H1 (cell line): ENCODE measurements around the gene KLF7. TPM values are rescaled to one million over a fixed set of nuclear protein-coding genes. Genes with fewer than 3 reads are reported as not detected.
A peak's percentile ranks its signal among the peaks of the same experiment; 100 is the strongest.

Source experiments
- ASH2L ChIP-seq: fragments of 200-600, 300-600 bp; sonication (generic); IDR thresholded peaks from one replicate; pipeline ENCODE4 v1.7.1; 2017; ENCODE audit warnings: low read length
- BACH1 ChIP-seq: IDR thresholded peaks from 2 replicates; pipeline ENCODE4 v1.6.1; 2012; ENCODE audit warnings: low read length, improper control_type of control experiment
- CBX5 ChIP-seq: fragments of 300-800, 300-1000 bp; sonication (generic); IDR thresholded peaks from 2 replicates; pipeline ENCODE4 v1.7.1; 2016; ENCODE audit warnings: antibody characterized with exemption, low read length, low read depth
- CEBPB ChIP-seq: IDR thresholded peaks from 2 replicates; pipeline ENCODE4 v1.6.1; 2012; ENCODE audit warnings: low read depth, low read length
- CREB1 ChIP-seq: IDR thresholded peaks from 2 replicates; pipeline ENCODE4 v1.6.1; 2012; ENCODE audit warnings: inconsistent platforms
- CTBP2 ChIP-seq: IDR thresholded peaks from 2 replicates; pipeline ENCODE4 v1.7.0; 2011; ENCODE audit warnings: borderline replicate concordance, mild to moderate bottlenecking, moderate library complexity, mixed read lengths, low read length; ENCODE audit not compliant: insufficient read depth, insufficient read length
- EP300 ChIP-seq, 2 experiments: IDR thresholded peaks; 1 replicate in 1 of 2; 2 replicates in 1 of 2; pipeline ENCODE4 v1.6.1; 2011 to 2012; ENCODE audit warnings: low read depth in 2 of 2, low read length in 2 of 2, mild to moderate bottlenecking in 2 of 2, borderline replicate concordance in 1 of 2, inconsistent platforms in 1 of 2, moderate library complexity in 1 of 2
- GTF2F1 ChIP-seq: IDR thresholded peaks from 2 replicates; pipeline ENCODE4 v1.6.1; 2012; ENCODE audit warnings: low read depth, low read length, improper control_type of control experiment, borderline replicate concordance
- JUN ChIP-seq: IDR thresholded peaks from 2 replicates; pipeline ENCODE4 v1.6.1; 2011; ENCODE audit warnings: low read depth, mild to moderate bottlenecking, improper control_type of control experiment, low read length
- KDM1A ChIP-seq: fragments of 200-600, 300-600 bp; sonication (generic); IDR thresholded peaks from 2 replicates; pipeline ENCODE4 v1.7.1; 2016; ENCODE audit warnings: mild to moderate bottlenecking, low read length, borderline replicate concordance
- KDM4A ChIP-seq: IDR thresholded peaks from one replicate; pipeline ENCODE4 v1.7.1; 2012; ENCODE audit warnings: low read depth, mild to moderate bottlenecking, moderate library complexity, low read length, inconsistent platforms; ENCODE audit not compliant: severe bottlenecking
- NANOG ChIP-seq: IDR thresholded peaks from 2 replicates; pipeline ENCODE4 v1.6.1; 2011; ENCODE audit warnings: low read length, low read depth, mild to moderate bottlenecking, inconsistent platforms; ENCODE audit not compliant: insufficient read depth, poor library complexity, severe bottlenecking
- NRF1 ChIP-seq: IDR thresholded peaks from 2 replicates; pipeline ENCODE4 v1.6.1; 2011; ENCODE audit warnings: mild to moderate bottlenecking, low read depth, low read length, improper control_type of control experiment
- POLR2A ChIP-seq, 2 experiments: IDR thresholded peaks; 1 replicate in 1 of 2; 2 replicates in 1 of 2; pipeline ENCODE4 v1.6.1; 2011; ENCODE audit warnings: low read depth in 2 of 2, low read length in 2 of 2, mild to moderate bottlenecking in 2 of 2; ENCODE audit errors: control extremely low read depth in 1 of 2
- POU5F1 ChIP-seq: IDR thresholded peaks from 2 replicates; pipeline ENCODE4 v1.6.1; 2011; ENCODE audit warnings: low read depth, mild to moderate bottlenecking, low read length, moderate library complexity
- RBBP5 ChIP-seq: IDR thresholded peaks from 2 replicates; pipeline ENCODE4 v1.7.1; 2012; ENCODE audit warnings: low read depth, mild to moderate bottlenecking, inconsistent platforms, low read length, moderate library complexity, borderline replicate concordance
- RFX5 ChIP-seq: IDR thresholded peaks from 2 replicates; pipeline ENCODE4 v1.6.1; 2011; ENCODE audit warnings: low read depth, low read length, improper control_type of control experiment, borderline replicate concordance
- RNF2 ChIP-seq: fragments of 200-900, 300-1000 bp; sonication (generic); IDR thresholded peaks from 2 replicates; pipeline ENCODE4 v1.7.1; 2016; ENCODE audit warnings: borderline replicate concordance, low read depth, mild to moderate bottlenecking, antibody characterized with exemption, low read length; ENCODE audit not compliant: poor library complexity, severe bottlenecking; ENCODE audit errors: missing control alignments
- SIX5 ChIP-seq: IDR thresholded peaks from 2 replicates; pipeline ENCODE4 v1.6.1; 2011; ENCODE audit warnings: mild to moderate bottlenecking, low read depth, low read length
- SP1 ChIP-seq: IDR thresholded peaks from 2 replicates; pipeline ENCODE4 v1.6.1; 2011; ENCODE audit warnings: low read depth, low read length
- SP2 ChIP-seq: IDR thresholded peaks from 2 replicates; pipeline ENCODE4 v1.6.1; 2012; ENCODE audit warnings: mild to moderate bottlenecking, low read length, inconsistent platforms
- SRF ChIP-seq: IDR thresholded peaks from 2 replicates; pipeline ENCODE4 v1.6.1; 2011; ENCODE audit warnings: mild to moderate bottlenecking, low read depth, low read length, moderate library complexity
- TAF7 ChIP-seq: optimal IDR thresholded peaks from 2 replicates; pipeline ENCODE3; 2011; ENCODE audit warnings: low read depth, mild to moderate bottlenecking, inconsistent platforms, low read length, moderate library complexity, borderline replicate concordance
- TEAD4 ChIP-seq: IDR thresholded peaks from 2 replicates; pipeline ENCODE4 v1.6.1; 2012; ENCODE audit warnings: low read depth, low read length, inconsistent platforms, mixed read lengths
- USF2 ChIP-seq: IDR thresholded peaks from 2 replicates; pipeline ENCODE4 v1.6.1; 2011; ENCODE audit warnings: low read length, improper control_type of control experiment
- ZNF274 ChIP-seq: IDR thresholded peaks from 2 replicates; pipeline ENCODE4 v1.7.0; 2012; ENCODE audit warnings: low read length, borderline replicate concordance; ENCODE audit errors: extremely low read depth
- polyA plus RNA-seq, 7 experiments: library from polyadenylated mRNA; depleted of rRNA in 3 of 7; stranded (reverse) in 5 of 7; unstranded in 2 of 7; fragments of >200 nt in 5 of 7; fragments of 200-250 nt in 2 of 7; gene quantifications; 1 replicate in 5 of 7; 2 replicates in 1 of 7; 4 replicates in 1 of 7; pipeline versions ENCODE4 v1.2.1 to v1.2.3, GENCODE V29; 2011 to 2013; ENCODE audit warnings: missing spikeins in 2 of 7, mixed read lengths in 2 of 7
- total RNA-seq: library from RNA; stranded (reverse); fragmentation: NEBNext Ultra II Directional; extraction: Animal tissue kit (Norgen Biotek cat#: 25700); gene quantifications from 2 replicates; pipeline ENCODE4 v1.2.1, GENCODE V29; 2021

Gene KLF7
- total and polyA plus RNA-seq, 2 of the 8 experiments (the other 6 are each of a cell fraction or from before 2014, with no cell fraction given) = 9.6 to 23.3 TPM

DNA sequence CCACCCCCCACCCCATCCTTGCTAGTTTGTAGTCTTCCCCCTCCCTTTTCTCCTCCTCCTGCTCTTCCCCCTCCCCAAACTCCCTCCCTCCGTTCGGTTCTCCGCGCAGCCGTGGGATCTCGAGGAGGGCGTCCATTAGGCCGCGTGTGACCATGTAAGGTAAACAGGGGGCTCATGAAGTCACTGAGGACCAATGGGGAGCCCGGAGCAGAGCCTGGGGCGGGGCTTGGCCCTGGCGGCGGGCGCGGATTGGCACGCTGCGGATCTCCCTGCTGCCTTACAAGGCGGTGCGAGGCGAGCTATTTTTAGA is 246 bp upstream of the KLF7 start (continued):
- TF ChIP-seq CTBP2 = no peak
- TF ChIP-seq KDM1A = no peak
- peak; percentile 31; the same call in 1 of the 2 replicates for TF ChIP-seq SP2
- TF ChIP-seq POU5F1 = no peak
- TF ChIP-seq SIX5 = no peak
- no peak for TF ChIP-seq GTF2F1
- no peak; the same call in 1 of the 2 replicates for TF ChIP-seq CREB1
- TF ChIP-seq ZNF274 = no peak
- no peak; the same call in 1 of the 2 replicates for TF ChIP-seq BACH1
- TF ChIP-seq TEAD4 = no peak
- no peak for TF ChIP-seq NANOG
- no peak for TF ChIP-seq RNF2
- peak; percentile 95 for TF ChIP-seq SRF
- peak; percentile 54; the same call in 1 of the 2 replicates for TF ChIP-seq JUN
- TF ChIP-seq CEBPB = no peak
- no peak for TF ChIP-seq TAF7
- TF ChIP-seq SP1 = peak; percentile 76
- TF ChIP-seq RFX5 = no peak
- peak in 1 of 2 experiments; percentile 79; a peak in 1 of 3 replicates for TF ChIP-seq EP300 (IDR thresholded peaks at IDR 0.05; ENCODE audit: borderline replicate concordance in 1 of 2, low read depth in 2 of 2, low read length in 2 of 2)
- peak; percentile 58 for TF ChIP-seq ASH2L
- TF ChIP-seq POLR2A (IDR thresholded peaks at IDR 0.05; ENCODE audit: control extremely low read depth in 1 of 2, low read depth in 2 of 2, low read length in 2 of 2) = no peak
- no peak for TF ChIP-seq KDM4A
- no peak for TF ChIP-seq CBX5
- peak; percentile 38 for TF ChIP-seq NRF1
- TF ChIP-seq RBBP5 = no peak
- no peak; the same call in 1 of the 2 replicates for TF ChIP-seq USF2
